Fibroblast of the aortic adventitia (primary cell): ENCODE results near the gene SLC36A1. TPM values are rescaled to one million over a fixed set of nuclear protein-coding genes. Genes with fewer than 3 reads are reported as not detected.
A peak's percentile ranks its signal among the peaks of the same experiment; 100 is the strongest.

ENCODE experiments used
- DNase-seq: peaks from one replicate; pipeline ENCODE4 v3.0.0-alpha.2; 2010; ENCODE audit warnings: low read depth
- H3K4me3 ChIP-seq: 2 replicates; pipeline ENCODE4 v1.5.1; 2011; ENCODE audit warnings: low read depth, mild to moderate bottlenecking, control low read depth, low read length, moderate library complexity
- CTCF ChIP-seq: IDR thresholded peaks from 2 replicates; pipeline ENCODE4 v1.5.1; 2011; ENCODE audit warnings: mild to moderate bottlenecking, low read length, control low read depth, inconsistent platforms; ENCODE audit not compliant: insufficient read depth
- total RNA-seq: library from RNA; depleted of rRNA; stranded (reverse); fragments of >200 nt; gene quantifications from 2 replicates; pipeline ENCODE4 v1.2.3, GENCODE V29; 2012; ENCODE audit warnings: low replicate concordance

The SLC36A1 gene
- total RNA-seq, 1 donor: 15.2 TPM

GRCh38 chr5:151492729-151493128 is 45.3 kb downstream of the SLC36A1 start:
- peak; percentile 66 for DNase-seq
- peak; percentile 29 for TF ChIP-seq CTCF
- H3K4me3 ChIP-seq: no peak overlapping the region

GRCh38 chr5:151493665-151494064 is 46.3 kb downstream of the SLC36A1 start:
- no peak overlapping the region for H3K4me3 ChIP-seq
- DNase-seq: no peak
- no peak for TF ChIP-seq CTCF

- TF ChIP-seq CTCF: no peak
- no peak overlapping the region for H3K4me3 ChIP-seq
- no peak for DNase-seq
These were observed 47.9 kb downstream of the SLC36A1 start for GRCh38 chr5:151495320-151495719.

GRCh38 chr5:151496041-151496484 is 48.7 kb downstream of the SLC36A1 start:
- no peak overlapping the region for H3K4me3 ChIP-seq
- no peak for TF ChIP-seq CTCF
- no peak for DNase-seq

- no peak overlapping the region for H3K4me3 ChIP-seq
- no peak for TF ChIP-seq CTCF
- no peak for DNase-seq
These were observed 50.1 kb downstream of the SLC36A1 start for GRCh38 chr5:151497391-151498002.

GRCh38 chr5:151498395-151499155 is 51.2 kb downstream of the SLC36A1 start:
- no peak for TF ChIP-seq CTCF
- H3K4me3 ChIP-seq: no peak overlapping the region
- DNase-seq: no peak
